Eye (tissue), 1 donor: ENCODE measurements around the gene TMEM271.

Source experiments
- DNase-seq: peaks from one replicate; pipeline ENCODE4 v3.0.0-alpha.2; 2015

TMEM271 gene

GRCh38 chr4:532588-533317, 43.3 kb downstream of the TMEM271 start:
- no peak for DNase-seq

- no peak for DNase-seq
Observed at GRCh38 chr4:531721-532565, 44.2 kb downstream of the TMEM271 start.

GRCh38 chr4:531076-531475, 45.0 kb downstream of the TMEM271 start:
- no peak for DNase-seq

GRCh38 chr4:530017-530781, 45.9 kb downstream of the TMEM271 start:
- no peak for DNase-seq

GRCh38 chr4:529563-529962, 46.5 kb downstream of the TMEM271 start:
- DNase-seq: no peak

- DNase-seq: no peak
Observed at GRCh38 chr4:528835-529234, 47.3 kb downstream of the TMEM271 start.

GRCh38 chr4:528296-528695, 47.8 kb downstream of the TMEM271 start:
- DNase-seq: no peak

- no peak for DNase-seq
Observed at GRCh38 chr4:526971-527460, 49.1 kb downstream of the TMEM271 start.

GRCh38 chr4:526189-526909, 49.7 kb downstream of the TMEM271 start:
- DNase-seq: no peak

GRCh38 chr4:525660-526059, 50.4 kb downstream of the TMEM271 start:
- DNase-seq: no peak

- no peak for DNase-seq
Observed at GRCh38 chr4:524196-524595, 51.9 kb downstream of the TMEM271 start.
